ENCODE measurements around the gene MAGI1.

DNA sequence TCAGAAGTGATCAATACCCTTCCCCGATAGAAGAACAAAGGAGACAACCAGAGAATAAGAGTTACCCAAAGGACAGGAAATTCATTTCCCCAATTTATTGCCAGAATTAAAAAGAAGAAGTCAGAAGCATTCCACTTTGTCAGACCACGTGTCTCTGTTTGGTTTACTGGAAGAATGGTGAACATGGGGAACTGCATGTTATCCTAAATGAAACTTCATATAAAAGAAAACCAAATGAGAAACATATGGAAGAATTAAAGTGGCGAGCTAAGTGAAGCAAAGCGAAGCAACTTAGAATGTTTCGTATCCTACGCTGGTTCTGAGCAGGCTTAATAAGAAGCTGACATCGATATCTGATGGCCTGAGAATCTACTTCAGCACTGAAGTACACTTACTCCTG, 190.7 kb downstream of the MAGI1 start:
- TF ChIP-seq, protein P1, sequence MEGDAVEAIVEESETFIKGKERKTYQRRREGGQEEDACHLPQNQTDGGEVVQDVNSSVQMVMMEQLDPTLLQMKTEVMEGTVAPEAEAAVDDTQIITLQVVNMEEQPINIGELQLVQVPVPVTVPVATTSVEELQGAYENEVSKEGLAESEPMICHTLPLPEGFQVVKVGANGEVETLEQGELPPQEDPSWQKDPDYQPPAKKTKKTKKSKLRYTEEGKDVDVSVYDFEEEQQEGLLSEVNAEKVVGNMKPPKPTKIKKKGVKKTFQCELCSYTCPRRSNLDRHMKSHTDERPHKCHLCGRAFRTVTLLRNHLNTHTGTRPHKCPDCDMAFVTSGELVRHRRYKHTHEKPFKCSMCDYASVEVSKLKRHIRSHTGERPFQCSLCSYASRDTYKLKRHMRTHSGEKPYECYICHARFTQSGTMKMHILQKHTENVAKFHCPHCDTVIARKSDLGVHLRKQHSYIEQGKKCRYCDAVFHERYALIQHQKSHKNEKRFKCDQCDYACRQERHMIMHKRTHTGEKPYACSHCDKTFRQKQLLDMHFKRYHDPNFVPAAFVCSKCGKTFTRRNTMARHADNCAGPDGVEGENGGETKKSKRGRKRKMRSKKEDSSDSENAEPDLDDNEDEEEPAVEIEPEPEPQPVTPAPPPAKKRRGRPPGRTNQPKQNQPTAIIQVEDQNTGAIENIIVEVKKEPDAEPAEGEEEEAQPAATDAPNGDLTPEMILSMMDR (IDR thresholded peaks at IDR 0.05), result no peak
- TF ChIP-seq EP300 (IDR thresholded peaks at IDR 0.05) (no peak), POLR2A (IDR thresholded peaks at IDR 0.05) (no peak), POLR2AphosphoS5 (IDR thresholded peaks at IDR 0.05) (no peak)
